PC-9 (cell line): ENCODE results near the gene CETP.

Experiments used
- EZH2 ChIP-seq: fragments of 200-600 bp; sonication (generic); IDR thresholded peaks from 2 replicates; pipeline ENCODE4 v1.8.0; 2017; ENCODE audit warnings: antibody characterized with exemption, low read depth
- TF ChIP-seq, protein P1 (sequence below): fragments of 200-600 bp; sonication (generic); conservative IDR thresholded peaks from 2 replicates; pipeline ENCODE4 v1.6.1; 2017; ENCODE audit warnings: mixed run types, antibody characterized with exemption, mild to moderate bottlenecking, moderate library complexity

DNA sequence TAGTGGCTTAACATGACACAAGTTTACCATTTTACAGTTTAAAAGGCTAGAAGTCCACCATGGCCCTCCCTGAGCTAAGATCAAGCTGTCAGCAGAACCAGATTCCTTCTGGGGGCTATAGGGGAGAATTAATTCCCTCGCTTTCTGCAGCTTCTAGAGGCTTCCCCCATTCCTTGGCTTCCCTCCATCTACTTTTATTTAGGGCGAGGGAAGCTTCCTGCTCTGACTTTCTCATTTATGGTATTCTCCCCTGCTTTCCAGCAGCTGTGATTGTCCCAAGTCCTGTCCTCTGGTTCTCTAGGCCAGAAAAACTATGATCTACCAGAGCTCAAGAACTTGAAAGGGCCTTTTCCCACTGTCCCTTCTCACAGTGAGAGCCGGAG is 4.3 kb downstream of the CETP start:
- TF ChIP-seq, protein P1, sequence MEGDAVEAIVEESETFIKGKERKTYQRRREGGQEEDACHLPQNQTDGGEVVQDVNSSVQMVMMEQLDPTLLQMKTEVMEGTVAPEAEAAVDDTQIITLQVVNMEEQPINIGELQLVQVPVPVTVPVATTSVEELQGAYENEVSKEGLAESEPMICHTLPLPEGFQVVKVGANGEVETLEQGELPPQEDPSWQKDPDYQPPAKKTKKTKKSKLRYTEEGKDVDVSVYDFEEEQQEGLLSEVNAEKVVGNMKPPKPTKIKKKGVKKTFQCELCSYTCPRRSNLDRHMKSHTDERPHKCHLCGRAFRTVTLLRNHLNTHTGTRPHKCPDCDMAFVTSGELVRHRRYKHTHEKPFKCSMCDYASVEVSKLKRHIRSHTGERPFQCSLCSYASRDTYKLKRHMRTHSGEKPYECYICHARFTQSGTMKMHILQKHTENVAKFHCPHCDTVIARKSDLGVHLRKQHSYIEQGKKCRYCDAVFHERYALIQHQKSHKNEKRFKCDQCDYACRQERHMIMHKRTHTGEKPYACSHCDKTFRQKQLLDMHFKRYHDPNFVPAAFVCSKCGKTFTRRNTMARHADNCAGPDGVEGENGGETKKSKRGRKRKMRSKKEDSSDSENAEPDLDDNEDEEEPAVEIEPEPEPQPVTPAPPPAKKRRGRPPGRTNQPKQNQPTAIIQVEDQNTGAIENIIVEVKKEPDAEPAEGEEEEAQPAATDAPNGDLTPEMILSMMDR = no peak
- TF ChIP-seq EZH2 = no peak
